Measurements from ENCODE around the gene ALDH1L1.

GRCh38 chr3:126111126-126111551 is 69.2 kb downstream of the ALDH1L1 start:
- TF ChIP-seq CTCF (conservative IDR thresholded peaks at IDR 0.05), result no peak
- no peak for TF ChIP-seq EZH2 (IDR thresholded peaks at IDR 0.05; ENCODE audit: low read depth)
